ENCODE results near the gene TNFRSF19. TPM values are rescaled to one million over a fixed set of nuclear protein-coding genes. Genes with fewer than 3 reads are reported as not detected.

The TNFRSF19 gene
- total RNA-seq, 2 experiments from 2014 or later = 0.08 to 0.10 TPM

- ChIA-PET POLR2A (interaction anchor here (0.7 kb wide), 1 partner anchor 325 kb away, joined by 4 read pairs; no protein-coding TSS in a partner anchor), CTCF (interaction anchor here (0.6 to 0.7 kb wide), 2 partner anchors 52 to 247 kb away, joined by 3 to 4 read pairs; no protein-coding TSS in a partner anchor)
These were observed 127.6 kb downstream of the TNFRSF19 start for GRCh38 chr13:23697772-23698313.

GRCh38 chr13:23699271-23699670, 129.1 kb downstream of the TNFRSF19 start:
- ChIA-PET CTCF (interaction anchor here (0.7 kb wide), 1 partner anchor 9 kb away, joined by 3 read pairs; no protein-coding TSS in a partner anchor), POLR2A (no interaction called here)
- no peaks in the 10 kb centered on the region for H3K36me3 Mint-ChIP-seq (ENCODE audit: low read depth)
- H3K9me3 Mint-ChIP-seq = no peaks in the 10 kb centered on the region
- peaks cover 12% of the 10 kb centered on the region for H3K4me1 Mint-ChIP-seq
- no peak overlapping the region for H3K27ac Mint-ChIP-seq
- DNase-seq = no peak
- no peak overlapping the region for H3K4me3 Mint-ChIP-seq
- H3K27me3 Mint-ChIP-seq = no peaks in the 10 kb centered on the region

More at GRCh38 chr13:23697772-23698313, 127.6 kb downstream of the TNFRSF19 start:
- H3K9me3 Mint-ChIP-seq = no peaks in the 10 kb centered on the region
- H3K36me3 Mint-ChIP-seq (ENCODE audit: low read depth) = no peaks in the 10 kb centered on the region
- H3K27me3 Mint-ChIP-seq = no peaks in the 10 kb centered on the region
- no peak for DNase-seq
- no peak overlapping the region for H3K27ac Mint-ChIP-seq
- no peak overlapping the region for H3K4me3 Mint-ChIP-seq
- H3K4me1 Mint-ChIP-seq = peaks cover 12% of the 10 kb centered on the region

- H3K4me1 Mint-ChIP-seq = peaks cover 5% of the 10 kb centered on the region
- POLR2A ChIA-PET = no interaction called here
- DNase-seq = no peak
- no peaks in the 10 kb centered on the region for H3K9me3 Mint-ChIP-seq
- H3K27ac Mint-ChIP-seq = no peak overlapping the region
- CTCF ChIA-PET = no interaction called here
- H3K4me3 Mint-ChIP-seq = no peak overlapping the region
- no peaks in the 10 kb centered on the region for H3K36me3 Mint-ChIP-seq (ENCODE audit: low read depth)
- H3K27me3 Mint-ChIP-seq = no peaks in the 10 kb centered on the region
These were observed 131.0 kb downstream of the TNFRSF19 start for GRCh38 chr13:23701186-23701585.

- Mint-ChIP-seq H3K9me3 (no peaks in the 10 kb centered on the region), H3K36me3 (ENCODE audit: low read depth) (no peaks in the 10 kb centered on the region), H3K4me1 (peaks cover under 1% of the 10 kb centered on the region), H3K27ac (no peak overlapping the region), H3K27me3 (no peaks in the 10 kb centered on the region), H3K4me3 (no peak overlapping the region)
- DNase-seq = no peak
- POLR2A ChIA-PET = no interaction called here
- CTCF ChIA-PET = interaction anchor here (1.7 kb wide), 1 partner anchor 95 kb away, joined by 3 read pairs; no protein-coding TSS in a partner anchor
These were observed 131.4 kb downstream of the TNFRSF19 start for GRCh38 chr13:23701636-23702035.

- CTCF ChIA-PET = interaction anchor here (1.2 to 1.7 kb wide), 3 partner anchors 22 to 97 kb away, joined by 3 read pairs; no protein-coding TSS in a partner anchor
- Mint-ChIP-seq H3K27me3 (no peaks in the 10 kb centered on the region), H3K9me3 (no peaks in the 10 kb centered on the region), H3K4me3 (no peak overlapping the region), H3K4me1 (no peaks in the 10 kb centered on the region), H3K36me3 (ENCODE audit: low read depth) (no peaks in the 10 kb centered on the region), H3K27ac (no peak overlapping the region)
- no peak for DNase-seq
- POLR2A ChIA-PET = no interaction called here
These were observed 133.1 kb downstream of the TNFRSF19 start for GRCh38 chr13:23703246-23703860.

- no peaks in the 10 kb centered on the region for H3K27me3 Mint-ChIP-seq
- no peaks in the 10 kb centered on the region for H3K4me1 Mint-ChIP-seq
- ChIA-PET POLR2A (no interaction called here), CTCF (interaction anchor here (1.3 kb wide), 1 partner anchor 10 kb away, joined by 3 read pairs; no protein-coding TSS in a partner anchor)
- H3K36me3 Mint-ChIP-seq (ENCODE audit: low read depth) = no peaks in the 10 kb centered on the region
- no peak overlapping the region for H3K4me3 Mint-ChIP-seq
- H3K9me3 Mint-ChIP-seq = no peaks in the 10 kb centered on the region
- no peak for DNase-seq
- H3K27ac Mint-ChIP-seq = no peak overlapping the region
These were observed 135.4 kb downstream of the TNFRSF19 start for GRCh38 chr13:23705583-23705982.

GRCh38 chr13:23707674-23708073, 137.5 kb downstream of the TNFRSF19 start:
- no peak for DNase-seq
- H3K27ac Mint-ChIP-seq = no peak overlapping the region
- no peak overlapping the region for H3K4me3 Mint-ChIP-seq
- ChIA-PET CTCF (interaction anchor here (0.6 to 1.0 kb wide), 2 partner anchors 30 to 513 kb away, joined by 3 read pairs; no protein-coding TSS in a partner anchor), POLR2A (no interaction called here)
- H3K9me3 Mint-ChIP-seq = no peaks in the 10 kb centered on the region
- no peaks in the 10 kb centered on the region for H3K4me1 Mint-ChIP-seq
- no peaks in the 10 kb centered on the region for H3K27me3 Mint-ChIP-seq
- H3K36me3 Mint-ChIP-seq (ENCODE audit: low read depth) = no peaks in the 10 kb centered on the region

GRCh38 chr13:23709536-23709935, 139.3 kb downstream of the TNFRSF19 start:
- ChIA-PET POLR2A (no interaction called here), CTCF (interaction anchor here (1.2 kb wide), 1 partner anchor 14 kb away, joined by 3 read pairs; no protein-coding TSS in a partner anchor)
- Mint-ChIP-seq H3K4me1 (no peaks in the 10 kb centered on the region), H3K4me3 (no peak overlapping the region), H3K27ac (no peak overlapping the region), H3K9me3 (no peaks in the 10 kb centered on the region), H3K36me3 (ENCODE audit: low read depth) (no peaks in the 10 kb centered on the region), H3K27me3 (peaks cover 3% of the 10 kb centered on the region)
- no peak for DNase-seq

- DNase-seq = no peak
- H3K9me3 Mint-ChIP-seq = no peaks in the 10 kb centered on the region
- no peak overlapping the region for H3K27ac Mint-ChIP-seq
- H3K27me3 Mint-ChIP-seq = peaks cover 5% of the 10 kb centered on the region
- POLR2A ChIA-PET = no interaction called here
- CTCF ChIA-PET = no interaction called here
- H3K4me3 Mint-ChIP-seq = no peak overlapping the region
- no peaks in the 10 kb centered on the region for H3K4me1 Mint-ChIP-seq
- H3K36me3 Mint-ChIP-seq (ENCODE audit: low read depth) = no peaks in the 10 kb centered on the region
These were observed 140.2 kb downstream of the TNFRSF19 start for GRCh38 chr13:23710366-23710765.

- CTCF ChIA-PET = no interaction called here
- no peak overlapping the region for H3K4me3 Mint-ChIP-seq
- peaks cover 5% of the 10 kb centered on the region for H3K27me3 Mint-ChIP-seq
- POLR2A ChIA-PET = no interaction called here
- no peaks in the 10 kb centered on the region for H3K36me3 Mint-ChIP-seq (ENCODE audit: low read depth)
- no peaks in the 10 kb centered on the region for H3K4me1 Mint-ChIP-seq
- no peak for DNase-seq
- H3K9me3 Mint-ChIP-seq = no peaks in the 10 kb centered on the region
- H3K27ac Mint-ChIP-seq = no peak overlapping the region
These were observed 141.1 kb downstream of the TNFRSF19 start for GRCh38 chr13:23711355-23711754.

GRCh38 chr13:23714672-23715071, 144.5 kb downstream of the TNFRSF19 start:
- Mint-ChIP-seq H3K4me1 (peaks cover 11% of the 10 kb centered on the region), H3K27ac (no peak overlapping the region), H3K9me3 (no peaks in the 10 kb centered on the region), H3K36me3 (ENCODE audit: low read depth) (no peaks in the 10 kb centered on the region), H3K4me3 (no peak overlapping the region), H3K27me3 (peaks cover 5% of the 10 kb centered on the region)
- POLR2A ChIA-PET = no interaction called here
- DNase-seq = no peak
- CTCF ChIA-PET = interaction anchor here (1.2 kb wide), 1 partner anchor 9 kb away, joined by 3 read pairs; no protein-coding TSS in a partner anchor

- Mint-ChIP-seq H3K4me3 (no peak overlapping the region), H3K36me3 (ENCODE audit: low read depth) (no peaks in the 10 kb centered on the region), H3K4me1 (peaks cover 11% of the 10 kb centered on the region), H3K27ac (no peak overlapping the region), H3K9me3 (no peaks in the 10 kb centered on the region), H3K27me3 (peaks cover 5% of the 10 kb centered on the region)
- ChIA-PET CTCF (interaction anchor here (1.2 kb wide), 1 partner anchor 9 kb away, joined by 3 read pairs; no protein-coding TSS in a partner anchor), POLR2A (no interaction called here)
- DNase-seq = no peak
These were observed 145.0 kb downstream of the TNFRSF19 start for GRCh38 chr13:23715092-23715761.

GRCh38 chr13:23715762-23716235, 145.6 kb downstream of the TNFRSF19 start:
- Mint-ChIP-seq H3K4me1 (peaks cover 11% of the 10 kb centered on the region), H3K9me3 (no peaks in the 10 kb centered on the region), H3K27ac (no peak overlapping the region), H3K27me3 (peaks cover 5% of the 10 kb centered on the region), H3K36me3 (ENCODE audit: low read depth) (no peaks in the 10 kb centered on the region), H3K4me3 (no peak overlapping the region)
- POLR2A ChIA-PET = no interaction called here
- CTCF ChIA-PET = interaction anchor here (1.2 kb wide), 1 partner anchor 10 kb away, joined by 3 read pairs; no protein-coding TSS in a partner anchor
- DNase-seq = no peak
